A673 (cell line): ENCODE results near the gene ATOSA. TPM values are rescaled to one million over a fixed set of nuclear protein-coding genes. Genes with fewer than 3 reads are reported as not detected.

Experiments
- BruUV-seq: library from RNA; stranded (reverse); fragments of 400-500 nt; replicated peaks from 2 replicates; lab custom pipeline; 2021; lab: Mats Ljungman, UMichigan
- CTCF ChIA-PET: fragments of 300-600 bp; sonication (Branson Sonifier 250); formaldehyde crosslinking; loops from one replicate; lab custom pipeline; 2022; ENCODE audit warnings: antibody characterized with exemption; lab: Charles Lee
- POLR2A ChIA-PET: fragments of 300-600 bp; sonication (Branson Sonifier 250); formaldehyde crosslinking; loops from one replicate; lab custom pipeline; 2022; ENCODE audit warnings: antibody characterized with exemption; ENCODE audit not compliant: low non-redundant PET; lab: Charles Lee
- DNase-seq: peaks from one replicate; pipeline ENCODE4 v3.0.0-alpha.2; 2015; ENCODE audit warnings: low spot score
- H3K27ac ChIP-seq: fragments of 200-600 bp; sonication (generic); 2 replicates; pipeline ENCODE4 v1.5.1; 2016; ENCODE audit warnings: mixed run types, low read depth, mild to moderate bottlenecking, mixed read lengths, antibody characterized with exemption, low read length; ENCODE audit not compliant: poor library complexity, severe bottlenecking
- H3K27me3 ChIP-seq: fragments of 200-600 bp; sonication (generic); replicated peaks from 2 replicates; pipeline ENCODE4 v1.6.1; 2017; ENCODE audit warnings: mixed run types, low read depth, mild to moderate bottlenecking, mixed read lengths, antibody characterized with exemption, low read length; ENCODE audit not compliant: insufficient read depth, poor library complexity
- H3K36me3 ChIP-seq: fragments of 200-600 bp; sonication (generic); 2 replicates; pipeline ENCODE4 v1.6.1; 2016; ENCODE audit warnings: mixed run types, mild to moderate bottlenecking, mixed read lengths, antibody characterized with exemption, low read length; ENCODE audit not compliant: insufficient read depth, poor library complexity, severe bottlenecking
- H3K4me1 ChIP-seq: fragments of 200-600 bp; sonication (generic); 2 replicates; pipeline ENCODE4 v1.6.1; 2017; ENCODE audit warnings: mixed run types, mild to moderate bottlenecking, mixed read lengths, antibody characterized with exemption, low read length; ENCODE audit not compliant: insufficient read depth, poor library complexity, severe bottlenecking
- H3K4me3 ChIP-seq: fragments of 200-600 bp; sonication (generic); 2 replicates; pipeline ENCODE4 v1.5.1; 2016; ENCODE audit warnings: low read depth, mixed run types, mild to moderate bottlenecking, mixed read lengths, low read length; ENCODE audit not compliant: poor library complexity, severe bottlenecking
- H3K9me3 ChIP-seq: fragments of 200-600 bp; sonication (generic); 2 replicates; pipeline ENCODE4 v1.6.1; 2016; ENCODE audit warnings: mixed run types, low read depth, mild to moderate bottlenecking, mixed read lengths, antibody characterized with exemption, low read length; ENCODE audit not compliant: poor library complexity, severe bottlenecking
- CTCF ChIP-seq: fragments of 300-800, 200-600 bp; sonication (generic); conservative IDR thresholded peaks from 2 replicates; pipeline ENCODE4 v1.5.1; 2017; ENCODE audit warnings: low read depth, mild to moderate bottlenecking, antibody characterized with exemption, low read length, moderate library complexity, mixed read lengths
- EZH2 ChIP-seq: fragments of 200-600 bp; sonication (generic); IDR thresholded peaks from 2 replicates; pipeline ENCODE4 v1.6.1; 2017; ENCODE audit warnings: borderline replicate concordance, low read depth, mild to moderate bottlenecking, mixed read lengths, antibody characterized with exemption, low read length; ENCODE audit not compliant: poor library complexity, severe bottlenecking
- intact Hi-C: fragments of 100-400 bp; cut with micrococcal nuclease; formaldehyde crosslinking; loops from one replicate; pipeline ENCODE4 v1.10.0; 2022; ENCODE audit not compliant: unreplicated experiment
- total RNA-seq: library from RNA; stranded (reverse); gene quantifications from 2 replicates; pipeline ENCODE4 v1.2.3, GENCODE V29; 2021

The ATOSA gene
- total RNA-seq, 1 experiment from 2014 or later, result 5.3 TPM

- Histone ChIP-seq H3K27ac (no peak overlapping the region), H3K4me1 (no peaks in the 10 kb centered on the region), H3K36me3 (no peaks in the 10 kb centered on the region), H3K9me3 (no peaks in the 10 kb centered on the region), H3K4me3 (no peak overlapping the region), H3K27me3 (no peaks in the 10 kb centered on the region)
- TF ChIP-seq CTCF (no peak), EZH2 (no peak)
- no TSS peak for BruUV-seq
- DNase-seq, result no peak
- intact Hi-C loops, result no loop called here
- ChIA-PET POLR2A (no interaction called here), CTCF (no interaction called here)
Measured at GRCh38 chr15:52670087-52670486, 9.1 kb downstream of the ATOSA start.

GRCh38 chr15:52668133-52668532 is 11.1 kb downstream of the ATOSA start:
- intact Hi-C loops, result no loop called here
- DNase-seq, result no peak
- H3K9me3 ChIP-seq, result no peaks in the 10 kb centered on the region

GRCh38 chr15:52667597-52667996 is 11.6 kb downstream of the ATOSA start:
- Histone ChIP-seq H3K9me3 (no peaks in the 10 kb centered on the region), H3K4me1 (no peaks in the 10 kb centered on the region), H3K4me3 (no peak overlapping the region), H3K27ac (no peak overlapping the region), H3K36me3 (no peaks in the 10 kb centered on the region), H3K27me3 (no peaks in the 10 kb centered on the region)
- POLR2A ChIA-PET, result interaction anchor here (0.7 kb wide), 1 partner anchor 16 kb away, joined by 3 read pairs; no protein-coding TSS in a partner anchor
- DNase-seq, result no peak
- CTCF ChIA-PET, result no interaction called here
- BruUV-seq, result no TSS peak
- intact Hi-C loops, result no loop called here
- TF ChIP-seq EZH2 (no peak), CTCF (no peak)

More at GRCh38 chr15:52668133-52668532, 11.1 kb downstream of the ATOSA start:
- BruUV-seq, result no TSS peak
- CTCF ChIA-PET, result no interaction called here
- Histone ChIP-seq H3K27ac (no peak overlapping the region), H3K4me1 (no peaks in the 10 kb centered on the region), H3K27me3 (no peaks in the 10 kb centered on the region), H3K4me3 (no peak overlapping the region), H3K36me3 (no peaks in the 10 kb centered on the region)
- POLR2A ChIA-PET, result no interaction called here
- TF ChIP-seq EZH2 (no peak), CTCF (no peak)
